OCI-LY3 (cell line): ENCODE measurements around the gene SLC49A4.

Experiments
- EZH2phosphoT487 ChIP-seq: fragments of 200-600 bp; shearing (Covaris generic); IDR thresholded peaks from 2 replicates; pipeline ENCODE4 v1.6.1; 2018; ENCODE audit warnings: antibody characterized with exemption, mixed run types, low read depth
- TF ChIP-seq, protein P1 (sequence below): fragments of 200-600, 300-600 bp; sonication (generic); IDR thresholded peaks from 2 replicates; pipeline ENCODE4 v1.5.1; 2014; ENCODE audit warnings: antibody characterized with exemption, low read length, low read depth

DNA sequence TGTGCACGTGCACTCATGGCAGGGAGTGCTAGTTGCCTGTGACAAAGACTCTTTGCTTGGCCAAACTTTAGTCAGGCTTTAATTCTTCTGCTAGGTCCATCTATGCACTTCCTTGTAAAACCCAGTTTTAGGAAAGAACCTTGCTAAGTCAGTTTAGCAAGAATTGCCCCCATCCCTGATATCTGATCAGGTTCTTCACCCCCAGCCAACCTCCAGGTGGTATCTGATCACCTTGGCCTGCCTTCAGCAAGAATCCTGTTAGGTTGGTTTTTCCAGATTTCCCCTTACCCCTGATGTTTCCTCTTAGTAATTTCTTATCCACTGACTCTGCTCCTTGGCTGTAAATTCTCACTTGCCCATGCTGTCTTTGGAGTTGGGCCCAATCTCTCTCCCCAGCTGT lies 9.6 kb upstream of the SLC49A4 start:
- TF ChIP-seq, protein P1, sequence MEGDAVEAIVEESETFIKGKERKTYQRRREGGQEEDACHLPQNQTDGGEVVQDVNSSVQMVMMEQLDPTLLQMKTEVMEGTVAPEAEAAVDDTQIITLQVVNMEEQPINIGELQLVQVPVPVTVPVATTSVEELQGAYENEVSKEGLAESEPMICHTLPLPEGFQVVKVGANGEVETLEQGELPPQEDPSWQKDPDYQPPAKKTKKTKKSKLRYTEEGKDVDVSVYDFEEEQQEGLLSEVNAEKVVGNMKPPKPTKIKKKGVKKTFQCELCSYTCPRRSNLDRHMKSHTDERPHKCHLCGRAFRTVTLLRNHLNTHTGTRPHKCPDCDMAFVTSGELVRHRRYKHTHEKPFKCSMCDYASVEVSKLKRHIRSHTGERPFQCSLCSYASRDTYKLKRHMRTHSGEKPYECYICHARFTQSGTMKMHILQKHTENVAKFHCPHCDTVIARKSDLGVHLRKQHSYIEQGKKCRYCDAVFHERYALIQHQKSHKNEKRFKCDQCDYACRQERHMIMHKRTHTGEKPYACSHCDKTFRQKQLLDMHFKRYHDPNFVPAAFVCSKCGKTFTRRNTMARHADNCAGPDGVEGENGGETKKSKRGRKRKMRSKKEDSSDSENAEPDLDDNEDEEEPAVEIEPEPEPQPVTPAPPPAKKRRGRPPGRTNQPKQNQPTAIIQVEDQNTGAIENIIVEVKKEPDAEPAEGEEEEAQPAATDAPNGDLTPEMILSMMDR, result no peak
- no peak for TF ChIP-seq EZH2phosphoT487
